Measurements from ENCODE around the gene PKNOX2. TPM values are rescaled to one million over a fixed set of nuclear protein-coding genes. Genes with fewer than 3 reads are reported as not detected.

Gene PKNOX2
- total and polyA plus RNA-seq, 4 donors, result 0.14 to 0.29 (median 0.24) TPM

GRCh38 chr11:125479137-125479536, 314.6 kb downstream of the PKNOX2 start (continued):
- no peak for TF ChIP-seq JUND (IDR thresholded peaks at IDR 0.05)
- no peak for TF ChIP-seq NR2F2 (IDR thresholded peaks at IDR 0.05)
- TF ChIP-seq YY1 (IDR thresholded peaks at IDR 0.05), result no peak

GRCh38 chr11:125481531-125481930, 317.0 kb downstream of the PKNOX2 start:
- Histone ChIP-seq H3K9me3 (ENCODE audit: control insufficient read depth in 4 of 4, low read length in 3 of 4) (no peaks in the 10 kb centered on the region), H3K9ac (ENCODE audit: low read depth in 1 of 2, low read length in 2 of 2) (no peak overlapping the region), H3K36me3 (ENCODE audit: control insufficient read depth in 4 of 4, insufficient read depth in 3 of 4, low read depth in 1 of 4, low read length in 3 of 4) (peaks cover 0 to 1% (median 0%) of the 10 kb centered on the region in 4 donors), H3K27me3 (ENCODE audit: control insufficient read depth in 4 of 4, insufficient read depth in 4 of 4, low read length in 3 of 4) (no peaks in the 10 kb centered on the region), H3K27ac (ENCODE audit: low read depth in 1 of 2, low read length in 2 of 2) (no peak overlapping the region), H3K4me1 (ENCODE audit: control insufficient read depth in 4 of 4, insufficient read depth in 4 of 4, low read length in 3 of 4) (no peaks in the 10 kb centered on the region), H3K4me3 (ENCODE audit: low read depth in 1 of 3, low read length in 3 of 3) (no peak overlapping the region)
- TF ChIP-seq, protein P1, sequence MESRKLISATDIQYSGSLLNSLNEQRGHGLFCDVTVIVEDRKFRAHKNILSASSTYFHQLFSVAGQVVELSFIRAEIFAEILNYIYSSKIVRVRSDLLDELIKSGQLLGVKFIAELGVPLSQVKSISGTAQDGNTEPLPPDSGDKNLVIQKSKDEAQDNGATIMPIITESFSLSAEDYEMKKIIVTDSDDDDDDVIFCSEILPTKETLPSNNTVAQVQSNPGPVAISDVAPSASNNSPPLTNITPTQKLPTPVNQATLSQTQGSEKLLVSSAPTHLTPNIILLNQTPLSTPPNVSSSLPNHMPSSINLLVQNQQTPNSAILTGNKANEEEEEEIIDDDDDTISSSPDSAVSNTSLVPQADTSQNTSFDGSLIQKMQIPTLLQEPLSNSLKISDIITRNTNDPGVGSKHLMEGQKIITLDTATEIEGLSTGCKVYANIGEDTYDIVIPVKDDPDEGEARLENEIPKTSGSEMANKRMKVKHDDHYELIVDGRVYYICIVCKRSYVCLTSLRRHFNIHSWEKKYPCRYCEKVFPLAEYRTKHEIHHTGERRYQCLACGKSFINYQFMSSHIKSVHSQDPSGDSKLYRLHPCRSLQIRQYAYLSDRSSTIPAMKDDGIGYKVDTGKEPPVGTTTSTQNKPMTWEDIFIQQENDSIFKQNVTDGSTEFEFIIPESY (IDR thresholded peaks at IDR 0.05), result no peak
- TF ChIP-seq JUND (IDR thresholded peaks at IDR 0.05) (no peak), RAD21 (IDR thresholded peaks at IDR 0.05) (no peak), EGR1 (IDR thresholded peaks at IDR 0.05; ENCODE audit: low read depth in 2 of 2) (no peak), TAF1 (conservative IDR thresholded peaks at IDR 0.05) (no peak), HNF4G (IDR thresholded peaks at IDR 0.05) (no peak), GABPA (IDR thresholded peaks at IDR 0.05 in 1 of 2, conservative IDR thresholded peaks at IDR 0.05 in 1 of 2) (no peak), FOXA2 (IDR thresholded peaks at IDR 0.05) (no peak), YY1 (IDR thresholded peaks at IDR 0.05) (no peak), NR2F2 (IDR thresholded peaks at IDR 0.05) (no peak)
- WGBS, result 58% methylated on average over 3 of the region's 3 CpGs
- no peak for DNase-seq (ENCODE audit: low spot score)

Small RNAs within 50 kb of the gene (small RNA-seq; reads per million reads assigned to genes)
- not detected for gene RNU6-321P

Other genes with a start within 250 kb of the PKNOX2 start
- gene HEPN1, start 245.5 kb upstream of the PKNOX2 start, total RNA-seq, result not detected
- 1 to 10 TPM in 1 of 2 donors, under 1 TPM in 1; 0.22 to 2.6 TPM for gene HEPN1, start 245.5 kb upstream of the PKNOX2 start, polyA plus RNA-seq
- 1 to 10 TPM in 1 of 2 donors, not detected in 1; 3.3 TPM for gene HEPACAM, start 228.7 kb upstream of the PKNOX2 start, total RNA-seq
- gene HEPACAM, start 228.7 kb upstream of the PKNOX2 start, polyA plus RNA-seq, result 1 to 10 TPM in 1 of 2 donors, under 1 TPM in 1; 0.79 to 7.1 TPM
- 1 to 10 TPM; 1.2 to 3.5 TPM for gene CCDC15, start 210.5 kb upstream of the PKNOX2 start, total RNA-seq
- gene CCDC15, start 210.5 kb upstream of the PKNOX2 start, polyA plus RNA-seq, result under 1 TPM; 0.35 to 0.60 TPM
- gene SLC37A2, start 101.4 kb upstream of the PKNOX2 start, total RNA-seq, result 10 to 100 TPM in 1 of 2 donors, 1 to 10 TPM in 1; 6.7 to 12.3 TPM
- 1 to 10 TPM in 1 of 2 donors, under 1 TPM in 1; 0.51 to 4.4 TPM for gene SLC37A2, start 101.4 kb upstream of the PKNOX2 start, polyA plus RNA-seq
- 10 to 100 TPM; 11.1 to 13.4 TPM for gene TMEM218, start 53.1 kb upstream of the PKNOX2 start, total RNA-seq
- gene TMEM218, start 53.1 kb upstream of the PKNOX2 start, polyA plus RNA-seq, result 10 to 100 TPM; 14.7 to 16.4 TPM